Midbrain (tissue), 1 donor: ENCODE data around the gene DCDC2C.
"Not testable (repeated sequence)": the region's sequence is repeated elsewhere in the genome, so short reads cannot be mapped to it uniquely, and the experiment has no call there.

ENCODE experiments used
- DNase-seq: peaks from one replicate; lab custom pipeline; 2025; lab: John Stamatoyannopoulos, UW

Gene DCDC2C, protein sequence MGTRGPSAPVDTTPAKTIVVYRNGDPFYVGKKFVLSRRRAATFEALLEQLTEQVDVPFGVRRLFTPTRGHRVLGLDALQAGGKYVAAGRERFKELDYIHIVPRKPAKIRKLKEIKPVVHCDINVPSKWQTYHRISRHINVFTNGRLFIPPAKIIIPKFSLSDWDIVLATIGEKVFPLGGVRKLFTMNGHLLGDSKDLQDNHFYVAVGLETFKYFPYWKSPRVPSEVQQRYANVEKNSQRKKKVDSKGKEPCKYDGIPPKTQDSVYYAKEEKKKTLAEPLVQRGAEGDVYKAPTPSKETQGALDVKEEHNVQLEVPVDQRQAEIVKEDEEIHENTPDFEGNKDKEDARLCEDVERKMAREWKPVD

GRCh38 chr2:3703236-3703756, at the start of gene DCDC2C:
Gene DCDC2C, plus strand, starts transcription at chr2:3703575. Its CDS starts 177 bp downstream, at chr2:3703752.
- DNase-seq = no peak

GRCh38 chr2:3654011-3654410, 49.4 kb upstream of the DCDC2C start:
- DNase-seq = no peak

GRCh38 chr2:3654531-3655225, 48.7 kb upstream of the DCDC2C start:
- no peak for DNase-seq

DNA sequence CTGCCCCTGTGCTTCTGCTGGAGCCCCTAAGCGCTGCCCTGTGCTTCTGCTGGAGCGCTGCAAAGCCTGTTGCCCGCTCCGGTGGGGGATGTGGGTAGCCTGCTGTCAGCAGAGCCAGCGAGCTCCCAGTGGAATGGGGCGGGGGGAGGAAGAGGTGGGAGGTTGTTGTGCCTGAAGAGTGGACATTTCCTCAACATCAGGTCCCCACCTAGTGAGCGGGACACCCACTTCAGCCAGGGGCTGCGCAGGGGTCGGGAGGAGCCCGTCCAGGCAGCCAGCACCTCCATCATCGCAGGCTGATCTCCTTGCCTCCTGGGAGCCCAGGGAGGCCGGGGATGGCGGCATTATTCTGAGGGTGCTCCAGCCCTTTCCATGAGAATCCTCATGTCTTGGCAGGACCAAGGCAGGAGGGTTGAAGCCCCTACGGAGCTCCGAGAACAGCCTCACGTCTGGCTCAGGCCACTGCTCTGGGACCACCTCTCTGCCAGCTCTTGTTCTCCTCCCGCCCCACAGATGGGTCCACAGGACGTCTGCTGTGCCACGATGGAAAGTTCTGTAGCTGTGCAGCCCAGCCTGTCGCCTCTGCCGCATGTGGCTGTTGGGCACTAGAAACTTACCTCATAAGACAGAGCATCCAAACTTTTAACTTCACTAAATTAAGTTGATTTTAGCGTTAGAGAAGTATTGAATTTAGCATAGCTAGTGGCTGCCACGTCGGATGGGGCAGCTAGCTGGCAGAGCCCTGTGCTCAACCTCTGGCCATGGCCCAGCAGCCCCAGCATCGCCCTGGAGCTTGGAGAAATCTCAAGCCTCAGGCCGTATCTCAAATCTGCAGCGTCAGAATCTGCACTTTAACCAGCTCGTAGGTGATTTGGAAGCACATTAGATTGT, 47.3 kb upstream of the DCDC2C start:
- DNase-seq = no peak

GRCh38 chr2:3656762-3657721, 46.3 kb upstream of the DCDC2C start:
- DNase-seq = peak; percentile 4

- no peak for DNase-seq
Measured at GRCh38 chr2:3657881-3658280, 45.5 kb upstream of the DCDC2C start, which contains the start of gene ALLC. Gene ALLC, plus strand, starts transcription at chr2:3658200. Its CDS starts 12,958 bp downstream, at chr2:3671158.

DNA sequence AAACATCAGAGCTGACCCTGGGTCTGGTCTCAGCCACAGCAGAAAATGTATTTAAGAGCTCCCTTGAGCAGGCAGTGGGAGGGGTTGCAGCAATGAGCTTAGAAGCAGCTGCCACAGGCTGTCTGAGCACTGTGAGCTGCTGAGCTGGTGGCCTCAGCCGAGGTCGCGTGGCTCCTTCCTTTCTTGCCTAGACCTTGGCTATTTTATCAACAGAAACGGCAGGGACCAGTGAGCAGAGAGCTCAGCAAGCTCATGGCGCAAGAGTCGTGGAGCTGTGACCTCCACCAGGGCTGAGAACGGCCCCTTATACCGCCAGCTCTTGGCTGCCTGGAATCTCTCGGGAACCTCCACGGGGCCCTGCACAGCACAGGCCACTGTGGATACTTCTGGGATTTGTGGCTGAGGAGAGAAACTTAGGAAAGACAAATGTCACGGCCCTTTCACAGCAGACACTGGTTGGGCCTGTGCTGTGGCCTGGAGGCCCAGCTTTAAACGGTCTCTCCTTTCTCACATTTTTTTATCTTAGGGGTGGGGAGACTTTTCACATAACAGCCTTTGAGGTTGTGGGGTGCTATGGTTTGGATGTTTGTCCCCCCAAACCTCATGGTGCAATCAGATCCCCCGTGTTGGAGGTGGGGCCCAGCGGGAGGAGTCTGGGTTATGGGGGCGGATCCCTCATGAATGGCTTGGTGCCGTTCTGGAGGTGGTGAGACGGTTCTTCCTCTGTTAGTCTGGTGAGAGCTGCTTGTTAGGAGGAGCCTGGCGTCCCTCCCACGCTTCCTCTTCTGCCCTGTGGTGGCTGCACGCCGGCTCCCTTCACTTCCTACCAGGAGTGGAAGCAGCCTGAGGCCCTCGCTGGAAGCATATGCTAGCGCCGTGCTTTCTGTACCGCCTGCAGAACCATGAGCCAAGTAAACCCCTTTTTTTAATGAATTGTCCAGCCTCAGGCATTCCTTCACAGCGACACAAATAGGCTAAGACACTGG, 43.6 kb upstream of the DCDC2C start:
- no peak for DNase-seq

- DNase-seq = not testable (repeated sequence)
Measured at GRCh38 chr2:3660640-3661039, 42.7 kb upstream of the DCDC2C start.

DNA sequence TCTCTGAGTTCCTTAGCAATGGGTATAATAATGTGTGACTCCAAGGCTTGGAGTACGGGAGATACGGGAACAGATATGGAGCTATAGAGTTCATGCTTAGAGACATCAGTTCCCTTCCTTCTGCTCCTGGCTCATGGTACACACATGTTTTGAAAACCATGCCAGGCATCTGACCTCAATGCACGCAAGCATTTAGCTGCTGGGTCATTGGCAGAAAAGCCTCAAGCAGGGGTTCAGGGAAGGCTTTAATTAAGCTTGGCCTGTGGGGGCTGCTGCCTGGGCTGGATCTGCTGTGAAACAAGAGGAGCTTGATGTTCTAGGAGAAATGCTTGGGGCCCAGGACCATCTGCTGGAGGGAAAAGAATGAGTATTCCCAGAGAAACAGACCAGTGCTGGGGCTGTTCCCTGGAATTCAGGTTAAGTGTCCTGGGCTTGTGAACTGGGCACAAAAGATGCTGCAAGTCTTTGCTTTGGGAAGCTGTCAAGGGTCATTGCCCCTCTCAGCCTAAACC, 42.2 kb upstream of the DCDC2C start:
- DNase-seq = no peak

DNA sequence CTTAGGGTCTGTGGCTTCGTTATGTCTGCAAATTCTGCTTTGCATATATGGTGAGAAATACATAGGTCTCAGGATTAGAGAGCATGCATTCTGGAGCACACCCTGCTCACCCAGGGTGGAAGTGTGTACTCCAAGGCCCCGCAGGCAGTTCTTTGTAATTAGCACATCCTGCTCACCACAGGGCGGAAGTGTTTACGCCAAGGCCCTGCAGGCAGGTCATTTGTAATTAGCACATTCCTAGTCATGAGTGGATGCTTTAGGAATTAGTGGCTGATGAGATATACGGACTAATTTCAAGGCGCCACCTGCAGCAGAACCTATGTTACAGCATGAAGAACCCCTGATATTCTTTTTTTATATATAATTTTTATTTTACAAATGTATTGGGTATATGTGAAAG, 41.1 kb upstream of the DCDC2C start:
- DNase-seq = no peak

DNA sequence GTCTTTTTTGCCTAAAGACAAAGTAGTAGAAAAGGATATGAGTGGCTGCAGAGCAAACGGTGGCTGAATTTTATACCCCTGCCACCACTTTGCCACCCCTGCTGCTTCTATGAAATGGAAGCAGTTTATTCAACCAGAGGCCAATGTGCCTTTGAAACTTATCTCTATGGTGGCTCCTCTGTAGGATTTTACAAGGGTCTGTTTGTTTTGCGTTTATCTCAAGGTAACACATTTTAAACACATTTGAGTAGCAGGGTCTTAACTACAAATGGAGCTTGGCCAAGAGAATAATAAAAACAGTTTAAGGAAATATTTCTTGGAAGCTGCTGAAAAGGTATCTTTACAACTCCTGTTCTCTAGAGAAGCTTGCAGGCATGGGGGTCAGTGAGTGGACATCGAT, 39.3 kb upstream of the DCDC2C start:
- DNase-seq = no peak

DNA sequence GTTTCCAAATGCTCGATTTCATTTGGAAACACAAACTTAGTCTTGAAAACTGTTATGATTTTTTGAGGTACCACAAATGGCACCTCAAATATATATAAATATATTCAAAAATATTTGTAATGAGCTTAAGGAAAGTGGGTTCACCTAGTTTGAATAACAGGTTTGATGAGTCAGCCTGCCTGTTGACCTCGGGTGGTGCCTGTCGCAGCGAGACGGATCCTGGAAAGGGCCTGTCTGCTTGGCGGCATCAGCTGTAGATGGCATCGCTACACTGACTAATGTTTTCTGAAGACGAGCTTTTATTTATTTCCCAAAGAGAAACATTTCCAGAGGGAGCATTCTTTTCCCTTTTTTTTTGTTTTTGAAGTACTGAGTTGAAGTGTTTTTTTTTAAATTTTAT, 38.5 kb upstream of the DCDC2C start:
- no peak for DNase-seq

DNA sequence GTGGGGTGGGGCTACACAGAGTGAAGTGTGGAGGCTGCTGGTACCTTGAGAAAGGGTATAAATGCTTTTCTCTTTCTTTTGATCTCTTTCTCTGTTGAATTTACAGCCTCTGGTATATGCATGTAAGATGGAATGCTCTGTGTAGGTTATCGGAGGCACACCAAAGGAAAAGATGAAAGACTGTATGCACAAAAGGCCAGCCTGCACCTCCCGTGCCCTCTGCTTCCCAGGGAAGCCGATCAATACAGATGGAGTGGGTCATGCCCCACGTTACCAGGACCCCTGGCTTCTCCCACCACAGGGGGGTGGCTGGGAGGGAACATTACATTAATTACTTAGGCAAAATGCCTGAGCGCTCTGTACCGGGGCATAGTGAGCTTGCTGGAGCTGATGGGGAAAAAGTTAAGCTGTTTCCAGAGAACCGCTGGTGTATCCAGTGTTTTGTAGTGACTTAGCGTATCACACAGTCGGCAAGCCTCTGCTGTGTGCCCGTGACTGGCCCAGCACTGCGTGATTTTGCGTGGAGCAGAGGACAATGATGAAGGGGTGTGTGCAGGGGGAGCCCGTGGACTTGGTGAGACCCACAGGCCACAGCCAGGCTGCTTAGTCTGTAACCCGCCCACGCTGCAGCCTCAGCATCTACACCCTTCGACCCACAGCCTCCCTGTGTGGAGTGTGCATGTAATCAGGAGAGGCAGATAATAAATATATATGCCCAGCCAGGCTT, 37.3 kb upstream of the DCDC2C start:
- no peak for DNase-seq

DNA sequence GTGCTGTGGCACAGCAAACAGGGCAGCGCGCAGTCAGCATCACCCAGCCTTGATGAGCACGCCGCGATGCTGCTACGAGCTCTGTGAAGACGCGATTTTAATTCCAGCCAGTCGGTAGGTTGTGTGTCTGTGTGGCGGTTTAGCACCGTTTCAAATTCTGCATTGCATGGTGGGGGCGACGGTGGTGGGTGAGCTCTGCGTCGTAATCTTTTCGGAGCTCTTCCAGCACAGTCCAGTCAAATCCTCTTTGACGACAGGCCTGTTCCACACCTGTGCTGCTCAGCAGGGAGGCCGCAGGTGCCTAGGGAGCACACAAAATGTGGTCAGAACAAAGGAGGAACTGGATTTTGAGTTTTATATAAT, 36.8 kb upstream of the DCDC2C start:
- no peak for DNase-seq

DNA sequence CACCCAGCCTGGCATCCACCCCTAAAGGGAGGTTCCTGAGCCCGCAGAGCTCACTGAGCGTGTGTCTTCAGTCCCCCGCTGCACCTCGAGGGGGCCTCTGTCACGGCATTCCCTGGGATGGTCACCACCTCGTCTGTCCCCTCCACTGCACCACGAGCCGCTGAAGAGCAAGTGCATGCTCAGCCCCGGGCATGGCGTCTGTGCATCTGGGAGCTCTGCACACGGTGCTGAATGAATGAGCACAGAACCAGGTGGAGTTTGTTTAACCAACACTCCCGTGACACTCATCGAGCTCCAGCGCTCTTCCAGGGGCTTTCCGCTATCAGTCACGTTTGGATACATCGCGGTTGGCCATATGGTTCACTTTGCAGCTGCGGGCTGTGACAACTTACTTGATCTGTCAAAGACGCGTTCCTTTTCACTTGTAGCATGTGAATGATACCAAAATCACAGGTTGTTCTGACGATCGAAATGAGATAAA, 36.2 kb upstream of the DCDC2C start:
- no peak for DNase-seq

DNA sequence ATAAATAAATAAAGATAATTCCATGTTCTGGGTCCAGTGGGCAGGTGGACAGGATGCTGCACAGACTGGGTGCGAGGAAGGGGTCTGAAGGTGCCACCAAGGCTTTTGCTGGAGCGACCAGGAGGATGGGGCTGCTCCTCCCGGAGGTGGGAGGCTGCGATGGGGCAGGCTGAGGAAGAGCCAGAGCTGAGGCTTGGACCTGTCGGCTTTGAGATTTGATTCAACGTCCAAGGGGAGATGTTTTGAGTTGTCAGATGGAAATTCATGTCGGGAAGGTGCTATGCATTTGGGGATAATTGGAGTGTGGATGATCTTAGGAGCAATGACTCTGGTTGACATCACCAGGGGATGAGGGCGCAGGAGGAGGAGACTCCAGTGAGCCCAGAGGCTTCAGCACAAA, 33.7 kb upstream of the DCDC2C start:
- DNase-seq = no peak

DNA sequence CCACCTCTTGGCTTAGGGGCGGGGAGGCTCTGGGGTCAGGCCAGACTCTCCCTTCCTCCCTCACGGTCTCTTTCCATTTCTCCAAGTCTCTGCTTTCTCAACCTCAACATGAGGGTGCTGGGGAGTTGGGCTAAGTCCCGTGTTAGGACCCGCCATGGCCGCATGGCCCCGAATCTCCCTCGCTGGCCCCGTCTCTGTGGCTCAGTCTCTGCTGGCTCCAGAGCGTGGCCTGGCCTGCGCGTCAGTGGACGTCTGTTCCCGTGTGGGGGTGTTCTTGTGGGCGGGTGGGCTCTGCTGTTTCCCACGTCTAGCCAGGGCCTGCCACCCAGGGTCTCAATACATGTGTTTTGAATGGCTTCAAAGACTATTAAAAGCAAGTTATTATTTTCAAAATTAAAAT, 33.0 kb upstream of the DCDC2C start:
- DNase-seq = no peak

DNA sequence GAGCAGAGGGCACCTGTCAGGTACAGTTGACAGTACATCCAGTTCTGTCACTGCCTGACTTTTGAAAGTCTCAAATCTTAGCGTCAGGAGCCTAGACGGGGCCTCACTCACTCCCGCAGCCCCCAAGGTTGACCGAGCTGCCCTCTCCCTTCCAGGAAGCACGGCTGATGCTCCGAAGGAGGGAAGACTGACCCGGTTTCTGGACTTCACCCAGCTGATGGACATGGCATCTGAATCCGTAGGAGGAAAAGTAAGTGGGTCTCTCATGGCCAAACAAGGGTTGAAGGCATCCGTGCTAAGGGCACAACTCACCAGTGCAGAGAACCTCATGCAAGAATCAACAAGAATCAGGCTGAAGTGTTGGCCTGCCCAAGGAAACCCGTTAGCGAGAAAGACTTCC, 32.4 kb upstream of the DCDC2C start:
- DNase-seq = no peak
